Measurements from ENCODE around the gene ASAP2.

GRCh38 chr2:9329497-9329896 is 122.9 kb downstream of the ASAP2 start:
- TF ChIP-seq, protein P1, sequence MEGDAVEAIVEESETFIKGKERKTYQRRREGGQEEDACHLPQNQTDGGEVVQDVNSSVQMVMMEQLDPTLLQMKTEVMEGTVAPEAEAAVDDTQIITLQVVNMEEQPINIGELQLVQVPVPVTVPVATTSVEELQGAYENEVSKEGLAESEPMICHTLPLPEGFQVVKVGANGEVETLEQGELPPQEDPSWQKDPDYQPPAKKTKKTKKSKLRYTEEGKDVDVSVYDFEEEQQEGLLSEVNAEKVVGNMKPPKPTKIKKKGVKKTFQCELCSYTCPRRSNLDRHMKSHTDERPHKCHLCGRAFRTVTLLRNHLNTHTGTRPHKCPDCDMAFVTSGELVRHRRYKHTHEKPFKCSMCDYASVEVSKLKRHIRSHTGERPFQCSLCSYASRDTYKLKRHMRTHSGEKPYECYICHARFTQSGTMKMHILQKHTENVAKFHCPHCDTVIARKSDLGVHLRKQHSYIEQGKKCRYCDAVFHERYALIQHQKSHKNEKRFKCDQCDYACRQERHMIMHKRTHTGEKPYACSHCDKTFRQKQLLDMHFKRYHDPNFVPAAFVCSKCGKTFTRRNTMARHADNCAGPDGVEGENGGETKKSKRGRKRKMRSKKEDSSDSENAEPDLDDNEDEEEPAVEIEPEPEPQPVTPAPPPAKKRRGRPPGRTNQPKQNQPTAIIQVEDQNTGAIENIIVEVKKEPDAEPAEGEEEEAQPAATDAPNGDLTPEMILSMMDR (IDR thresholded peaks at IDR 0.05) = no peak
- no peak for TF ChIP-seq POLR2AphosphoS5 (IDR thresholded peaks at IDR 0.05)
